Amniotic stem cell (primary cell): ENCODE data around the gene S1PR2.
"Not testable (repeated sequence)": the region's sequence is repeated elsewhere in the genome, so short reads cannot be mapped to it uniquely, and the experiment has no call there.

Experiments
- DNase-seq: peaks from one replicate; lab custom pipeline; 2025; lab: John Stamatoyannopoulos, UW

The S1PR2 gene

GRCh38 chr19:10223488-10224213 is 7.5 kb downstream of the S1PR2 start:
- no peak for DNase-seq

GRCh38 chr19:10222201-10222890 is 8.8 kb downstream of the S1PR2 start:
- DNase-seq: no peak

GRCh38 chr19:10220695-10221094 is 10.4 kb downstream of the S1PR2 start:
- DNase-seq: no peak

- no peak for DNase-seq
These were observed 11.5 kb downstream of the S1PR2 start for GRCh38 chr19:10219678-10220077.

GRCh38 chr19:10217085-10217484 is 14.0 kb downstream of the S1PR2 start:
- DNase-seq: no peak

GRCh38 chr19:10214784-10215183 is 16.3 kb downstream of the S1PR2 start:
- DNase-seq: no peak

GRCh38 chr19:10211691-10212090 is 19.4 kb downstream of the S1PR2 start:
- no peak for DNase-seq

- DNase-seq: no peak
These were observed 20.1 kb downstream of the S1PR2 start for GRCh38 chr19:10211061-10211460.

- no peak for DNase-seq
These were observed 21.8 kb downstream of the S1PR2 start for GRCh38 chr19:10209315-10209714.

GRCh38 chr19:10207026-10207425 is 24.1 kb downstream of the S1PR2 start:
- no peak for DNase-seq

GRCh38 chr19:10206226-10206885 is 24.8 kb downstream of the S1PR2 start:
- DNase-seq: no peak

- DNase-seq: no peak
These were observed 25.5 kb downstream of the S1PR2 start for GRCh38 chr19:10205636-10206035.

- no peak for DNase-seq
These were observed 27.4 kb downstream of the S1PR2 start for GRCh38 chr19:10203686-10204085.

- DNase-seq: no peak
These were observed 30.0 kb downstream of the S1PR2 start for GRCh38 chr19:10201176-10201575.

GRCh38 chr19:10200101-10200500 is 31.0 kb downstream of the S1PR2 start:
- DNase-seq: not testable (repeated sequence)

GRCh38 chr19:10198889-10199644 is 32.1 kb downstream of the S1PR2 start:
- DNase-seq: not testable (repeated sequence)

GRCh38 chr19:10195199-10195519 is 36.0 kb downstream of the S1PR2 start:
- DNase-seq: no peak

GRCh38 chr19:10194500-10195198 is 36.5 kb downstream of the S1PR2 start, which contains the start of gene DNMT1:
DNMT1 (minus strand) TSS chr19:10194953; CDS start chr19:10194899, 54 bp downstream.
- peak; percentile 69 for DNase-seq

GRCh38 chr19:10193790-10194499 is 37.2 kb downstream of the S1PR2 start:
- no peak for DNase-seq

- DNase-seq: no peak
These were observed 38.2 kb downstream of the S1PR2 start for GRCh38 chr19:10192922-10193321.

GRCh38 chr19:10191347-10191746 is 39.8 kb downstream of the S1PR2 start:
- DNase-seq: peak; percentile 20
